Measurements from ENCODE around the gene HINT1. TPM values are rescaled to one million over a fixed set of nuclear protein-coding genes. Genes with fewer than 3 reads are reported as not detected.
A peak's percentile ranks its signal among the peaks of the same experiment; 100 is the strongest.
"Not testable (repeated sequence)": the region's sequence is repeated elsewhere in the genome, so short reads cannot be mapped to it uniquely, and the experiment has no call there.

HINT1 gene
- total RNA-seq, 8 experiments from 2014 or later, result 179 to 491 (median 265) TPM

GRCh38 chr5:131164191-131165118, 601 bp downstream of the HINT1 start:
- WGBS, 10 experiments, result 0 to 2% (median 0%) methylated on average over 1 to 9 of the region's 73 CpGs; no CpG with 5 or more reads in 4 of the 10 experiments
- peak; percentile 62 to 78 (median 73) for ATAC-seq (replicated peaks in 6 of 8)
- peak overlapping the region; percentile 77 for H3K27ac ChIP-seq
- H3K4me3 ChIP-seq, result peak overlapping the region; percentile 55 to 75 (median 71)
- in situ Hi-C loops (cut with MboI; ENCODE audit: low pct_unique_long_range_greater_than_20kb in 2 of 9, low sequenced_read_pairs in 9 of 9, unreplicated experiment in 9 of 9), result loop anchor here in 6 of 9 experiments (10.0 to 25.0 kb wide), 3 partner anchors 223 to 250 kb away; no protein-coding TSS in a partner anchor
- peaks cover 4 to 15% of the 10 kb centered on the region in 2 donors for H3K4me1 ChIP-seq (replicated peaks in 1 of 2)

GRCh38 chr5:131163276-131164119, 1.6 kb downstream of the HINT1 start:
- no peak overlapping the region for H3K27ac ChIP-seq
- 0 to 37% (median 18%) methylated on average over 5 to 9 of the region's 9 CpGs for WGBS, 10 experiments
- in situ Hi-C loops (cut with MboI; ENCODE audit: low pct_unique_long_range_greater_than_20kb in 2 of 9, low sequenced_read_pairs in 9 of 9, unreplicated experiment in 9 of 9), result loop anchor here in 6 of 9 experiments (10.0 to 25.0 kb wide), 3 partner anchors 224 to 251 kb away; no protein-coding TSS in a partner anchor
- H3K4me3 ChIP-seq, result peak overlapping the region; percentile 55 to 75 (median 71)
- no peak for ATAC-seq (replicated peaks in 6 of 8)
- H3K4me1 ChIP-seq (replicated peaks in 1 of 2), result peaks cover 4 to 15% of the 10 kb centered on the region in 2 donors

DNA sequence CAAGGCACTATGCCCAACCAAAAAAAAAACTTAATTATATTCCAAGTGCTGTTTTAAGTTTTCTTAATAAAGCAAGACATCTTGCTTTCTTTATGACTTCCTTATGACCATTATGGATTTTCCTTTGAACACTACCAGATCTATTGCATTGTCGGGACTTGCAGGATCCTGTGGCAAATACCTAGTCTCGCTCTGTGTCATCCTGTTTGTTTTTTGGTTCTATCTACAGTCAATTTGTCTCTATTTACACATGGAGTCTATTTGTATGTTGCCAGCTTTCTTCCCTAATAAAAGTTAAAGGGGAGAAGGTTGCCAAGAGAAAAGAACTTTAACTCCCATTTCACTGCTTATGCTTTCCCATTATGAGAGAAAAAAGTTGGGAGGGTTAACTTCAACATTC, 4.9 kb downstream of the HINT1 start:
- H3K4me3 ChIP-seq, result no peak overlapping the region
- 0 to 100% (median 71%) methylated on average over 1 to 2 of the region's 2 CpGs; no CpG with 5 or more reads in 2 of the 10 experiments for WGBS, 10 experiments
- ATAC-seq (replicated peaks in 6 of 8), result no peak
- in situ Hi-C loops (cut with MboI; ENCODE audit: low pct_unique_long_range_greater_than_20kb in 2 of 9, low sequenced_read_pairs in 9 of 9, unreplicated experiment in 9 of 9), result loop anchor here in 6 of 9 experiments (10.0 to 25.0 kb wide), 3 partner anchors 227 to 255 kb away; no protein-coding TSS in a partner anchor
- H3K4me1 ChIP-seq (replicated peaks in 1 of 2), result peaks cover 4 to 10% of the 10 kb centered on the region in 2 donors
- H3K27ac ChIP-seq, result no peak overlapping the region

GRCh38 chr5:131156957-131157356, 8.1 kb downstream of the HINT1 start:
- Histone ChIP-seq H3K4me1 (replicated peaks in 1 of 2) (no peaks in the 10 kb centered on the region), H3K27ac (no peak overlapping the region), H3K4me3 (no peak overlapping the region)
- WGBS, 10 experiments, result 93 to 100% (median 100%) methylated on average over 1 to 5 of the region's 5 CpGs; no CpG with 5 or more reads in 5 of the 10 experiments
- ATAC-seq (replicated peaks in 6 of 8), result peak in 3 of 8 experiments; percentile 30 to 52 (median 36)
- in situ Hi-C loops (cut with MboI; ENCODE audit: low pct_unique_long_range_greater_than_20kb in 2 of 9, low sequenced_read_pairs in 9 of 9, unreplicated experiment in 9 of 9), result loop anchor here in 5 of 9 experiments (25.0 kb wide), 2 partner anchors 230 to 255 kb away; no protein-coding TSS in a partner anchor

GRCh38 chr5:131156385-131156784, 8.7 kb downstream of the HINT1 start:
- H3K27ac ChIP-seq, result no peak overlapping the region
- H3K4me1 ChIP-seq (replicated peaks in 1 of 2), result no peaks in the 10 kb centered on the region
- in situ Hi-C loops (cut with MboI; ENCODE audit: low pct_unique_long_range_greater_than_20kb in 2 of 9, low sequenced_read_pairs in 9 of 9, unreplicated experiment in 9 of 9), result loop anchor here in 5 of 9 experiments (25.0 kb wide), 2 partner anchors 231 to 256 kb away; no protein-coding TSS in a partner anchor
- peak in 1 of 8 experiments; percentile 16 for ATAC-seq (replicated peaks in 6 of 8)
- whole genome bisulfite sequencing, 10 experiments, result 50 to 100% (median 92%) methylated on average over 1 to 2 of the region's 2 CpGs; no CpG with 5 or more reads in 1 of the 10 experiments
- H3K4me3 ChIP-seq, result no peak overlapping the region

DNA sequence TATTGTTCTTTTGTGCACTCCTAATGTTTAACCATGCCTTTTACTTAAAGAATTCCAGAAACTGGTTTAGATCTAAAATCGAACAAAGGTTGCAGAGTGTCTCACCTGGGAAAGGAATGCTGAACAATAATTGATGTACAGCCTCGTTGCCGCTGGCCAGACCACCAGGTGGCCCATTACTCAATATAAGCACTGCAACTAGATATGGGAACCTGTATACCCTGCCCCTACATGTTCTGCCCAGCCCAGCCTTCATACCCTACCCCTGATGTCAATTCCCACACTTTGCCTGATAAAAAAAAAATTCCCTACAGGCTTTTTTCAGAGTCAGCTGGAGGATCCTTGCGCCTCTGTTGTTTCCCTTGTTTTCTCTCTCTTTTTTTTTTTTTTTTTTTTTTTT, 13.8 kb downstream of the HINT1 start:
- WGBS, 10 experiments, result 54 to 100% (median 98%) methylated on average over 1 to 4 of the region's 4 CpGs
- Histone ChIP-seq H3K4me3 (no peak overlapping the region), H3K27ac (no peak overlapping the region), H3K4me1 (replicated peaks in 1 of 2) (no peaks in the 10 kb centered on the region)
- ATAC-seq (replicated peaks in 6 of 8), result no peak
- in situ Hi-C loops (cut with MboI; ENCODE audit: low pct_unique_long_range_greater_than_20kb in 2 of 9, low sequenced_read_pairs in 9 of 9, unreplicated experiment in 9 of 9), result loop anchor here in 5 of 9 experiments (25.0 kb wide), 2 partner anchors 236 to 261 kb away; no protein-coding TSS in a partner anchor

DNA sequence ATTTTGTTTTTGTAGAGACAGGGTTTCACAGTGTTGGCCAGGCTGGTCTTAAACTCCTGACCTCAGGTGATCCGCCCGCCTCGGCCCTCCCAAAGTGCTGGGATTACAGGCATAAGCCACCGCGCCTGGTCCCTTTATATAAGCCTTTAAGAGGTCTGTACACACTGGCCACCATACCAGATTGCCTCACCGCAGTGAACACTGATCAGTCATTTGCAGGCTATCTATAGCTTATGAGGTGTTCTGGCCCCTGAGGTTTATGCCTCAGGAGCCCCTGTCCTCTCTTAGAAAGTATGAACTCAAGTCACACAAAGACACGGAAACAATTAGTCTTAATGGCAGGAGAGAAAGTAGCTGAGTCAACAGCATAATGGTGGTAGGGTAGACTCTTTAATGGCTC, 14.6 kb downstream of the HINT1 start:
- Histone ChIP-seq H3K4me1 (replicated peaks in 1 of 2) (no peaks in the 10 kb centered on the region), H3K27ac (no peak overlapping the region), H3K4me3 (no peak overlapping the region)
- WGBS, 10 experiments, result 80 to 100% (median 87%) methylated on average over 1 to 7 of the region's 7 CpGs; no CpG with 5 or more reads in 3 of the 10 experiments
- in situ Hi-C loops (cut with MboI; ENCODE audit: low pct_unique_long_range_greater_than_20kb in 2 of 9, low sequenced_read_pairs in 9 of 9, unreplicated experiment in 9 of 9), result loop anchor here in 5 of 9 experiments (25.0 kb wide), 2 partner anchors 237 to 262 kb away; no protein-coding TSS in a partner anchor
- no peak for ATAC-seq (replicated peaks in 6 of 8)

GRCh38 chr5:131148835-131149234, 16.2 kb downstream of the HINT1 start:
- H3K4me1 ChIP-seq (replicated peaks in 1 of 2), result no peaks in the 10 kb centered on the region
- H3K4me3 ChIP-seq, result no peak overlapping the region
- in situ Hi-C loops (cut with MboI; ENCODE audit: low pct_unique_long_range_greater_than_20kb in 2 of 9, low sequenced_read_pairs in 9 of 9, unreplicated experiment in 9 of 9), result no loop called here
- H3K27ac ChIP-seq, result no peak overlapping the region
- WGBS, 10 experiments, result 60 to 100% (median 100%) methylated on average over 1 to 2 of the region's 2 CpGs; no CpG with 5 or more reads in 7 of the 10 experiments
- no peak for ATAC-seq (replicated peaks in 6 of 8)

GRCh38 chr5:131147258-131147657, 17.8 kb downstream of the HINT1 start:
- in situ Hi-C loops (cut with MboI; ENCODE audit: low pct_unique_long_range_greater_than_20kb in 2 of 9, low sequenced_read_pairs in 9 of 9, unreplicated experiment in 9 of 9), result no loop called here
- Histone ChIP-seq H3K4me1 (replicated peaks in 1 of 2) (no peaks in the 10 kb centered on the region), H3K27ac (no peak overlapping the region), H3K4me3 (no peak overlapping the region)
- no peak for ATAC-seq (replicated peaks in 6 of 8)

GRCh38 chr5:131142970-131143617, 22.0 kb downstream of the HINT1 start:
- Histone ChIP-seq H3K27ac (no peak overlapping the region), H3K4me3 (no peak overlapping the region), H3K4me1 (replicated peaks in 1 of 2) (no peaks in the 10 kb centered on the region)
- in situ Hi-C loops (cut with MboI; ENCODE audit: low pct_unique_long_range_greater_than_20kb in 2 of 9, low sequenced_read_pairs in 9 of 9, unreplicated experiment in 9 of 9), result no loop called here
- ATAC-seq (replicated peaks in 6 of 8), result no peak
- WGBS, 10 experiments, result 4 to 88% (median 39%) methylated on average over 1 to 3 of the region's 3 CpGs

DNA sequence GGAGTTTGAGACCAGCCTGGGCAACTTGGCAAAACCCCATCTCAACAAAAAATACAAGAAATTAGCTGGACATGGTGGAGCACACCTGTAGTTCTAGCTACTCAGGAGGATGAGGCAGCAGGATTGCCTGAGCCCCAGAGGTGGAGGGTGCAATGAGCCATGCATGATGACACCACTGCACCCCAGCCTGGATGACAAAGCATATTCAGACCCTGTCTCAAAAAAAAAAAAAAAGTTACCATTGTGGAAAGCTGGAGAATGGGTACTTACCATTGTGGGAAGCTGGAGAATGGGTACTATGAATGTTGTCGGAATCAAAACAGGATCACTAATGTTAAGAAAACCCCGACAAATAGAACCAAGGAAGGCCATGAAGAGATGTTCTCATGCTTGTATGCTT, 25.7 kb downstream of the HINT1 start:
- WGBS, 10 experiments, result 29 to 96% (median 59%) methylated on average over 1 to 2 of the region's 2 CpGs; no CpG with 5 or more reads in 3 of the 10 experiments
- Histone ChIP-seq H3K4me1 (replicated peaks in 1 of 2) (no peaks in the 10 kb centered on the region), H3K27ac (no peak overlapping the region), H3K4me3 (no peak overlapping the region)
- in situ Hi-C loops (cut with MboI; ENCODE audit: low pct_unique_long_range_greater_than_20kb in 2 of 9, low sequenced_read_pairs in 9 of 9, unreplicated experiment in 9 of 9), result no loop called here
- no peak for ATAC-seq (replicated peaks in 6 of 8)

- H3K27ac ChIP-seq; H3K4me3 ChIP-seq; H3K4me1 ChIP-seq (replicated peaks in 1 of 2); in situ Hi-C loops (cut with MboI; ENCODE audit: low pct_unique_long_range_greater_than_20kb in 2 of 9, low sequenced_read_pairs in 9 of 9, unreplicated experiment in 9 of 9); ATAC-seq (replicated peaks in 6 of 8): not testable (repeated sequence)
- WGBS, 10 experiments, result 100% methylated on average over 2 of the region's 5 CpGs; no CpG with 5 or more reads in 9 of the 10 experiments
Measured at GRCh38 chr5:131138406-131138805, 26.6 kb downstream of the HINT1 start.
